Liver (tissue), 9 donors: ENCODE results near the gene SPOP. TPM values are rescaled to one million over a fixed set of nuclear protein-coding genes. Genes with fewer than 3 reads are reported as not detected.

Source experiments
- DNase-seq: peaks from one replicate; pipeline ENCODE4 v3.0.0-alpha.2; 2017; ENCODE audit warnings: low spot score
- H3K27ac ChIP-seq, 2 donors: one replicate each; pipeline ENCODE4 v1.7.0; 2013; ENCODE audit warnings: inconsistent platforms in 2 of 2, low read length in 2 of 2, control low read depth in 1 of 2, low read depth in 1 of 2, mild to moderate bottlenecking in 1 of 2
- H3K27me3 ChIP-seq, 4 donors: one replicate each; pipeline versions ENCODE4 v1.6.1 to v1.7.0; 2013; ENCODE audit warnings: low read length in 3 of 4, inconsistent platforms in 1 of 4, mild to moderate bottlenecking in 1 of 4, moderate library complexity in 1 of 4; ENCODE audit not compliant: control insufficient read depth in 4 of 4, insufficient read depth in 4 of 4
- H3K36me3 ChIP-seq, 4 donors: one replicate each; pipeline versions ENCODE4 v1.6.1 to v1.7.0; 2013; ENCODE audit warnings: low read length in 3 of 4, mild to moderate bottlenecking in 3 of 4, low read depth in 1 of 4, moderate library complexity in 1 of 4; ENCODE audit not compliant: control insufficient read depth in 4 of 4, insufficient read depth in 3 of 4
- H3K4me1 ChIP-seq, 4 donors: one replicate each; pipeline versions ENCODE4 v1.6.1 to v1.7.0; 2013; ENCODE audit warnings: low read length in 3 of 4, mild to moderate bottlenecking in 3 of 4, moderate library complexity in 1 of 4; ENCODE audit not compliant: control insufficient read depth in 4 of 4, insufficient read depth in 4 of 4
- H3K4me3 ChIP-seq, 3 donors: one replicate each; pipeline versions ENCODE4 v1.6.1 to v1.7.0; 2013; ENCODE audit warnings: low read length in 3 of 3, control low read depth in 1 of 3, low read depth in 1 of 3, mild to moderate bottlenecking in 1 of 3
- H3K9ac ChIP-seq, 2 donors: one replicate each; pipeline ENCODE4 v1.7.0; 2013; ENCODE audit warnings: low read length in 2 of 2, mild to moderate bottlenecking in 2 of 2, moderate library complexity in 2 of 2, control low read depth in 1 of 2, low read depth in 1 of 2
- H3K9me3 ChIP-seq, 4 donors: one replicate each; pipeline versions ENCODE4 v1.6.1 to v1.7.0; 2013; ENCODE audit warnings: low read length in 3 of 4; ENCODE audit not compliant: control insufficient read depth in 4 of 4
- ATF3 ChIP-seq: IDR thresholded peaks from 2 replicates; pipeline ENCODE4 v1.6.1; 2016; ENCODE audit warnings: antibody characterized with exemption
- CTCF ChIP-seq: fragments of 150-350 bp; IDR thresholded peaks from 2 replicates; pipeline ENCODE4 v1.5.1; 2017; ENCODE audit warnings: improper control_type of control experiment, low read depth, low read length; ENCODE audit not compliant: missing input control
- EGR1 ChIP-seq, 2 donors: IDR thresholded peaks; 2 replicates each; pipeline ENCODE4 v1.6.1; 2016 to 2018; ENCODE audit warnings: antibody characterized with exemption in 2 of 2, low read depth in 2 of 2
- FOXA1 ChIP-seq: IDR thresholded peaks from 2 replicates; pipeline ENCODE4 v1.6.1; 2016; ENCODE audit warnings: antibody characterized with exemption
- FOXA2 ChIP-seq: IDR thresholded peaks from 2 replicates; pipeline ENCODE4 v1.6.1; 2016; ENCODE audit warnings: antibody characterized with exemption
- GABPA ChIP-seq, 2 donors: IDR thresholded peaks in 1 of 2; conservative IDR thresholded peaks in 1 of 2; 2 replicates each; pipeline ENCODE4 v1.6.1; 2016; ENCODE audit warnings: antibody characterized with exemption in 2 of 2, mild to moderate bottlenecking in 1 of 2, moderate library complexity in 1 of 2
- HNF4A ChIP-seq, 2 donors: conservative IDR thresholded peaks; 2 replicates each; pipeline ENCODE4 v1.6.1; 2016; ENCODE audit warnings: antibody characterized with exemption in 2 of 2, mild to moderate bottlenecking in 2 of 2
- HNF4G ChIP-seq: IDR thresholded peaks from 2 replicates; pipeline ENCODE4 v1.6.1; 2016; ENCODE audit warnings: antibody characterized with exemption
- JUND ChIP-seq, 2 donors: IDR thresholded peaks; 2 replicates each; pipeline ENCODE4 v1.6.1; 2016; ENCODE audit warnings: antibody characterized with exemption in 2 of 2
- MAX ChIP-seq: IDR thresholded peaks from 2 replicates; pipeline ENCODE4 v1.6.1; 2016; ENCODE audit warnings: antibody characterized with exemption
- NR2F2 ChIP-seq: IDR thresholded peaks from 2 replicates; pipeline ENCODE4 v1.6.1; 2016; ENCODE audit warnings: antibody characterized with exemption
- RAD21 ChIP-seq, 2 donors: IDR thresholded peaks; 2 replicates each; pipeline ENCODE4 v1.6.1; 2016; ENCODE audit warnings: antibody characterized with exemption in 2 of 2, mild to moderate bottlenecking in 2 of 2
- REST ChIP-seq: IDR thresholded peaks from 2 replicates; pipeline ENCODE4 v1.6.1; 2016; ENCODE audit warnings: antibody characterized with exemption, mild to moderate bottlenecking
- RXRA ChIP-seq, 2 donors: IDR thresholded peaks; 2 replicates each; pipeline ENCODE4 v1.6.1; 2017 to 2018; ENCODE audit warnings: antibody characterized with exemption in 2 of 2, mild to moderate bottlenecking in 1 of 2
- TAF1 ChIP-seq: conservative IDR thresholded peaks from 2 replicates; pipeline ENCODE4 v1.6.1; 2016; ENCODE audit warnings: antibody characterized with exemption, mild to moderate bottlenecking
- ZBTB33 ChIP-seq: IDR thresholded peaks from 2 replicates; pipeline ENCODE4 v1.6.1; 2016; ENCODE audit warnings: antibody characterized with exemption
- WGBS: extraction: QIAGEN DNeasy Blood & Tissue Kit; methylation state at CpG from one replicate; pipeline ENCODE4 v1.1.7; 2013; 5-methylcytosine and 5-hydroxymethylcytosine counted together
- polyA plus RNA-seq, 2 donors: library from polyadenylated mRNA; stranded (reverse) in 1 of 2; unstranded in 1 of 2; fragments of 200-250 nt in 1 of 2; fragments of >200 nt in 1 of 2; fragmentation: Nextera tagmentation in 1 of 2; extraction: Ambion mirVana in 1 of 2; gene quantifications; one replicate each; pipeline versions ENCODE4 v1.2.1 to v1.2.3, GENCODE V29; 2013 to 2015
- total RNA-seq, 2 donors: library from RNA; depleted of rRNA; stranded (reverse); fragments of >200 nt; gene quantifications; one replicate each; pipeline ENCODE4 v1.2.3, GENCODE V29; 2014
- donor health status: healthy.
- donor health status: healthy.
- donor health status: healthy.
- donor health status: healthy.
- donor health status: healthy.

The SPOP gene
- total and polyA plus RNA-seq, 4 donors: 21.6 to 50.8 (median 42.4) TPM

DNA sequence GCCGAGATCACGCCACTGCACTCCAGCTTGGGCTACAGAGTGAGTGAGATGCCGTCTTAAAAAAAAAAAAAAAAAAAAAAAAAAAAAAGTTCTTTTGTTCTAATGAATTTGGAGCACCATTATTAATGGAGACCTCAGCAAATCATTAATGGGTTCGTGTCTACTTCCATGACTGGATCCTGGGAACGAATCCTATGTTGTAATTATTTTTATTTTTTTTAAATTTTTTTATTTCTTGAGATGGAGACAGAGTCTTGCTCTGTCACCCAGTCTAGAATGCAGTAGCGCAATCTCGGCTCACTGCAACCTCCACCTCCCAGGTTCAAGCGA is 30.7 kb downstream of the SPOP start:
- peaks cover 0 to 2% (median 0%) of the 10 kb centered on the region in 4 donors for H3K36me3 ChIP-seq
- H3K4me1 ChIP-seq: peaks cover 0 to 2% (median 0%) of the 10 kb centered on the region in 4 donors
- TF ChIP-seq HNF4A (conservative IDR thresholded peaks at IDR 0.05) (no peak), GABPA (IDR thresholded peaks at IDR 0.05 in 1 of 2, conservative IDR thresholded peaks at IDR 0.05 in 1 of 2) (no peak), FOXA2 (no peak), EGR1 (IDR thresholded peaks at IDR 0.05; ENCODE audit: low read depth in 2 of 2) (no peak), MAX (no peak), REST (no peak), JUND (IDR thresholded peaks at IDR 0.05) (no peak), NR2F2 (no peak), TAF1 (no peak), ATF3 (no peak), ZBTB33 (no peak), HNF4G (no peak), FOXA1 (no peak)
- no peak overlapping the region for H3K9ac ChIP-seq
- WGBS: 97% methylated on average over 8 of the region's 8 CpGs
- DNase-seq: no peak
- H3K27ac ChIP-seq: no peak overlapping the region
- H3K9me3 ChIP-seq: no peaks in the 10 kb centered on the region
- H3K4me3 ChIP-seq: no peak overlapping the region
- H3K27me3 ChIP-seq: no peaks in the 10 kb centered on the region

DNA sequence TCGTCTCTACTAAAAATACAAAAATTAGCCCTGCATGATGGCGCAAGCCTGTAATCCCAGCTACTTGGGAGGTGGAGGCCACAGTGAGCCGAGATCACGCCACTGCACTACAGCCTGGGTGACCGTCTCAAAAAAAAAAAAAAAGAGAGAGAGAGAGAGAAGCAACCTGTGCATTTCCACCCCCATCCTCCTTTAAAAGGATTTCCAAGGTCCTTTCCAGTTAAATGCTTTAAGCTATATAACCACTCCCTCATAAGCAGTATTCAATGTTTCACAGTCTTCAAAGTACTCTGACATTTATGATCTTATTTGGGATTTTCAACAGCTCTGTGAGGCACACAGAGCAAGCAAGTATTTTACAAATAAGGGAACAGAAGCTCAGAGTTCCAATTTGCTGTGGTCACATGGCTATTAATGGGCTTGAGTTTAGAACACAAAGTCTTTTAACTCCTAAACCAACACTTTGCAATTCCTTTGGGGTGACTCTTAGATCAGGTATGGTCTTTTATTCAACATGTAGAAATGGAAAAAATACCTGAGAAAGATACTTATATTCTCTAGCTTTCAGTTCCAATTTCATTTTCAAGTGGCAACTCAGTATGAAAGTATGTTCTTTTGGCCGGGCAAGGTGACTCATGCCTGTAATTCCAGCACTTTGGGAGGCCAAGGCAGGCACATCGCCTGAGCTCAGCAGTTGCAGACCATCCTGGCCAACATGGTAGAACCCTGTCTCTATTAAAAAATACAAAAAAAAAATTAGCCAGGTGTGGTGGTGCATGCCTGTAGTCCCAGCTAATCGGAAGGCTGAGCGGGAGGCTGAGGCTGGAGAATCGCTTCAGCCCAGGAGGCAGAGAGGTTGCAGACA is 31.3 kb downstream of the SPOP start:
- no peaks in the 10 kb centered on the region for H3K27me3 ChIP-seq
- H3K9ac ChIP-seq: no peak overlapping the region
- peaks cover 0 to 2% (median 0%) of the 10 kb centered on the region in 4 donors for H3K36me3 ChIP-seq
- no peak for DNase-seq
- no peaks in the 10 kb centered on the region for H3K9me3 ChIP-seq
- no peak overlapping the region for H3K4me3 ChIP-seq
- WGBS: 90% methylated on average over 10 of the region's 10 CpGs
- no peaks in the 10 kb centered on the region for H3K4me1 ChIP-seq
- peak overlapping the region in 1 of 2 donors; percentile 18 for H3K27ac ChIP-seq
- TF ChIP-seq RAD21 (IDR thresholded peaks at IDR 0.05) (no peak), ZBTB33 (no peak), TAF1 (no peak), FOXA2 (no peak), MAX (no peak), HNF4A (conservative IDR thresholded peaks at IDR 0.05) (no peak), REST (no peak), CTCF (no peak), NR2F2 (no peak), EGR1 (IDR thresholded peaks at IDR 0.05; ENCODE audit: low read depth in 2 of 2) (no peak), RXRA (IDR thresholded peaks at IDR 0.05) (no peak)
